HUES6 (cell line): ENCODE measurements around the gene MICU1.
"Not testable (repeated sequence)": the region's sequence is repeated elsewhere in the genome, so short reads cannot be mapped to it uniquely, and the experiment has no call there.

Source experiments
- H3K27ac ChIP-seq: 2 replicates; pipeline ENCODE4 v1.7.0; 2013; ENCODE audit warnings: low read depth, mild to moderate bottlenecking, low read length, inconsistent platforms
- H3K27me3 ChIP-seq: 2 replicates; pipeline ENCODE4 v1.6.1; 2013; ENCODE audit warnings: low read length; ENCODE audit not compliant: control insufficient read depth, insufficient read depth
- H3K36me3 ChIP-seq: 2 replicates; pipeline ENCODE4 v1.6.1; 2013; ENCODE audit warnings: low read length; ENCODE audit not compliant: control insufficient read depth, insufficient read depth
- H3K4me1 ChIP-seq: 2 replicates; pipeline ENCODE4 v1.6.1; 2013; ENCODE audit warnings: low read length; ENCODE audit not compliant: control insufficient read depth, insufficient read depth
- H3K4me3 ChIP-seq: 2 replicates; pipeline ENCODE4 v1.5.1; 2013; ENCODE audit warnings: low read depth, low read length
- H3K9ac ChIP-seq: one replicate; pipeline ENCODE4 v1.6.1; 2013; ENCODE audit warnings: mild to moderate bottlenecking, low read length
- H3K9me3 ChIP-seq: 2 replicates; pipeline ENCODE4 v1.6.1; 2013; ENCODE audit warnings: low read depth, low read length; ENCODE audit not compliant: control insufficient read depth, insufficient read depth

Gene MICU1

GRCh38 chr10:72421885-72422540 lies 203.9 kb downstream of the MICU1 start:
- H3K4me3 ChIP-seq: no peak overlapping the region
- peaks cover 9% of the 10 kb centered on the region for H3K9me3 ChIP-seq
- peaks cover 22% of the 10 kb centered on the region for H3K36me3 ChIP-seq
- H3K27ac ChIP-seq: no peak overlapping the region
- H3K27me3 ChIP-seq: no peaks in the 10 kb centered on the region
- H3K9ac ChIP-seq: no peak overlapping the region
- H3K4me1 ChIP-seq: peaks cover 4% of the 10 kb centered on the region

DNA sequence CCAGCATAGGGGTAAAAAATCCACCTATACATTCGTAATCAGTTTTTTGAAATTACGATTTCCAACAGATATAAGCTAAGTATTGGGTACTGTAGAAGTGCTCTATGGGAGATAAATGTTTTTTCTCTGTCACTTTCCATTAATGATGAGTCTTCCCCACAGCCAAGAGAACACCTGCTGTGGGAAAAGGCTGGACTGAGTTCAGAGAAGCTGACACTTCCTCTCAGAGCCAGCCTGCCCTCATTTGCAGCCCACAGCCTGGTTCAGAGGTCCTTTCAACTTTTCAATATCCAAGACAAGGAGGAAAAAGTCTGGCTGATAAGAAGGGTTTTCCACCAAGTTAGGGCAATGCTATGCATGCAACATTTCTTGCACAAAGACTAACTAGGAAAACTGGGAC lies 206.6 kb downstream of the MICU1 start:
- peaks cover 9% of the 10 kb centered on the region for H3K9me3 ChIP-seq
- H3K4me3 ChIP-seq: no peak overlapping the region
- H3K27me3 ChIP-seq: no peaks in the 10 kb centered on the region
- H3K9ac ChIP-seq: no peak overlapping the region
- H3K27ac ChIP-seq: no peak overlapping the region
- peaks cover 22% of the 10 kb centered on the region for H3K36me3 ChIP-seq
- H3K4me1 ChIP-seq: peaks cover 4% of the 10 kb centered on the region; the same call in 1 of the 2 replicates

- no peak overlapping the region for H3K4me3 ChIP-seq
- H3K9me3 ChIP-seq: peaks cover 13% of the 10 kb centered on the region
- no peak overlapping the region for H3K9ac ChIP-seq
- H3K27me3 ChIP-seq: no peaks in the 10 kb centered on the region
- H3K4me1 ChIP-seq: peaks cover 4% of the 10 kb centered on the region; the same call in 1 of the 2 replicates
- no peak overlapping the region for H3K27ac ChIP-seq
- H3K36me3 ChIP-seq: peaks cover 25% of the 10 kb centered on the region
These were observed 207.2 kb downstream of the MICU1 start for GRCh38 chr10:72418679-72419078.

DNA sequence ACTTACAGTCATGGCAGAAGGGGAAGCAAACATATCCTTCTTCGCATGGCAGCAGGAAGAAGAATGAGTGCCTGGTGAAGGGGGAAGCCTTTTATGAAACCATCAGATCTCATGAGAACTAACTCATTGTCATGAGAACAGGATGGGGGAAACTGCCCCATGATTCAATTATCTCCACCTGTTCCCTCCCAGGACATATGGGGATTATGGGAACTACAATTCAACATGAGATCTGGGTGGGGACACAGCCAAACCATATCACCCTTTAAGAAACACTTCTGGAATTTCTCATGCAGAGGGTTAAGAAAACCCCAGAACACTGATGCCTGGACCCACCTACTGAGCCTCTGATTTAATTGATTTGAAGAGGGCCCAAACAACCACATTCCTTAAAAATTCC lies 207.9 kb downstream of the MICU1 start:
- H3K9ac ChIP-seq: no peak overlapping the region
- no peak overlapping the region for H3K27ac ChIP-seq
- peaks cover 4% of the 10 kb centered on the region; the same call in 1 of the 2 replicates for H3K4me1 ChIP-seq
- peaks cover 13% of the 10 kb centered on the region for H3K9me3 ChIP-seq
- no peak overlapping the region for H3K4me3 ChIP-seq
- H3K36me3 ChIP-seq: peaks cover 21% of the 10 kb centered on the region
- H3K27me3 ChIP-seq: no peaks in the 10 kb centered on the region

- no peak overlapping the region for H3K9ac ChIP-seq
- H3K27me3 ChIP-seq: no peaks in the 10 kb centered on the region
- H3K4me1 ChIP-seq: peaks cover 4% of the 10 kb centered on the region; the same call in 1 of the 2 replicates
- no peak overlapping the region for H3K4me3 ChIP-seq
- H3K27ac ChIP-seq: no peak overlapping the region
- H3K36me3 ChIP-seq: peaks cover 13% of the 10 kb centered on the region
- H3K9me3 ChIP-seq: peaks cover 6% of the 10 kb centered on the region
These were observed 209.2 kb downstream of the MICU1 start for GRCh38 chr10:72416661-72417060.

DNA sequence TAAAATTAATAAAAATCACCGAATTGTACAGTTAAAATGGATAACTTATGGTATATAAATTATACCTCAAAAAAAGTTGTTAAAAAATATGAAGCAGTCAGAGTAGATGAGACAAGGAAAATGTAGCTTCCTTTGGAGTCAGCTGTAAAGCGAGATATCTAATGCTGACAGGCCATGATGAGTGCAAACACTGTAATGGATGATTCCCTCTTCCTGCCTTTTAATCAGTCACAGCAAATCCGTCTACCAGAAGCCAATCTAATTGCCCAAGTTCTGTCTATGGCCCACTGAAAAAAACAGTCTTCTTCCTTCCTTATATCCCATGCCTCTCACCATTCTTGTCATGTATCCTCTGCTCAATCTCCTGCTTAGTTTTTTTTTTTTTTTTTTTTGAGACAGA lies 211.2 kb downstream of the MICU1 start:
- no peak overlapping the region for H3K27ac ChIP-seq
- no peaks in the 10 kb centered on the region for H3K27me3 ChIP-seq
- H3K36me3 ChIP-seq: peaks cover 4% of the 10 kb centered on the region; the same call in 1 of the 2 replicates
- H3K9ac ChIP-seq: no peak overlapping the region
- no peaks in the 10 kb centered on the region for H3K4me1 ChIP-seq
- peaks cover 6% of the 10 kb centered on the region for H3K9me3 ChIP-seq
- H3K4me3 ChIP-seq: no peak overlapping the region

DNA sequence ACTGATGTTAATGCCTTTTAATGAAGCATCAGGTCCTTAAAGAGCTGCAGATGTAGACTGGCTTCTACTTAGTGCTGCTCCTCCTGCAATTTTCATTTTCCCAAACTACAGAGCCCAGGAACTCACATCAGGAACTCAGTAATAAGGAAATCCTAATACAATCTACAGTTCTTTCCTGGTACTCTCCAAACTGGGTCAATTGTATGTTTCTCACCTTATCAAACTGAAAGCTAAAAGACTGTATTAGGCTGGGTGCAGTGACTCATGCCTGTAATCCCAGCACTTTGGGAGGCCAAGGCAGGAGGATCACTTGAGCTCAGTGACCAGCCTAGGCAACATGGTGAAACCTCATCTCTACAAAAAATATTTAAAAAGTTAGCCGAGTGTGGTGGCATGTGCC lies 216.7 kb downstream of the MICU1 start:
- Histone ChIP-seq H3K4me1 (no peaks in the 10 kb centered on the region), H3K36me3 (peaks cover 8% of the 10 kb centered on the region; the same call in 1 of the 2 replicates), H3K9ac (no peak overlapping the region), H3K27ac (no peak overlapping the region), H3K9me3 (peaks cover 6% of the 10 kb centered on the region), H3K27me3 (no peaks in the 10 kb centered on the region), H3K4me3 (no peak overlapping the region)

DNA sequence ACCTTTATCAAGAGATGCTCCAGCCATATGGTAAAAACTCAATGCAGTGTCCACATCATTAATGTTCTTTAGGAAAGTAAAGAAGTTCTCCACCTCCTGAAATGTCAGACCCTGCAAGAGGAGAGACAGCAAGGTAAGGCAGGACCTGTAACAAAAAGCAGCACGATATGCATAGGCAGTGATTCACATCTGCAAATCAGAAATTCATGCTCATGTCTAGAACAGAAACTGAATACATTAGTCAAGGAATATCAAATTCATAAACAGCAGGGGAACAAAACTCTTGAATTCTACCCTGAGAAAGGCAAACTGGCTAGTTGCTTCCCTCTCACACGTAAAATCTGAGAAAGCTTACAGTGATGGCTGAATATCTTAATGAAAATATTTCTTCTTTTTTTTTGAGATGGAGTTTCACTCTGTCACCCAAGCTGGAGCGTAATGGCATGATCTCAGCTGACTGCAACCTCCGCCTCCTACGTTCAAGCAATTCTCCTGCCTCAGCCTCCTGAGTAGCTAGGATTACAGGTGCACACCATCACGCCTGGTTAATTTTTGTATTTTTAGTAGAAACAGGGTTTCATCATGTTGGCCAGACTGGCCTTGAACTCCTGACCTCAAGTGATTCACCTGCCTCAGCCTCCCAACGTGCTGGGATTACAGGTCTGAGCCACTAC lies 217.8 kb downstream of the MICU1 start:
- peaks cover 3% of the 10 kb centered on the region; the same call in 1 of the 2 replicates for H3K36me3 ChIP-seq
- no peaks in the 10 kb centered on the region for H3K4me1 ChIP-seq
- no peak overlapping the region for H3K27ac ChIP-seq
- H3K9me3 ChIP-seq: no peaks in the 10 kb centered on the region
- no peak overlapping the region for H3K4me3 ChIP-seq
- H3K9ac ChIP-seq: no peak overlapping the region
- no peaks in the 10 kb centered on the region for H3K27me3 ChIP-seq

DNA sequence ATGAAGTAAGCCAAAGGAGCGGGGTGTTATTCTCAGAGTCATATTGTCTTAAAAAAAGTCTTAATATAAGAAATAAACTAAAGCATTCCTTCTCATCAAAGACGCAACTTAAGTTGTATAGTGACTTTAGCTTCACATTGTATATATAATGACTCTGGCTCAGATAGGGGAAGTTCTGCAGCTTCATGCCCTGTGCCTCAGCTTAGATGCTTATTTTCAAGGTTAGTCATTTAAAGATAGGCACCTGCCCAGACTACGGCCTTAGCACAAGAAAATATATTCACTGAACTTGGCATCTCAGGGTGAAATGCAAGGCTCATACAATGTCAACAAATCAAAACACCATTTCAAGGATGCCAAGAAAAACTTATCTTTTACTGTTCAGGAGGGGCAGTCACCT lies 218.4 kb downstream of the MICU1 start:
- Histone ChIP-seq H3K9me3 (no peaks in the 10 kb centered on the region), H3K9ac (no peak overlapping the region), H3K4me3 (no peak overlapping the region), H3K27me3 (no peaks in the 10 kb centered on the region), H3K36me3 (peaks cover 3% of the 10 kb centered on the region; the same call in 1 of the 2 replicates), H3K27ac (no peak overlapping the region), H3K4me1 (no peaks in the 10 kb centered on the region)

GRCh38 chr10:72395581-72395980 lies 230.3 kb downstream of the MICU1 start:
- not testable (repeated sequence) for H3K27me3 ChIP-seq

GRCh38 chr10:72392571-72392970 lies 233.3 kb downstream of the MICU1 start:
- Histone ChIP-seq H3K4me1 (no peaks in the 10 kb centered on the region), H3K9ac (no peak overlapping the region), H3K27ac (no peak overlapping the region), H3K27me3 (no peaks in the 10 kb centered on the region), H3K36me3 (no peaks in the 10 kb centered on the region), H3K9me3 (no peaks in the 10 kb centered on the region), H3K4me3 (no peak overlapping the region)

More at GRCh38 chr10:72395581-72395980, 230.3 kb downstream of the MICU1 start:
- H3K9me3 ChIP-seq, H3K4me1 ChIP-seq, H3K9ac ChIP-seq, H3K36me3 ChIP-seq, H3K4me3 ChIP-seq, H3K27ac ChIP-seq: not testable (repeated sequence)
